ENCODE data around the gene EP300. TPM values are rescaled to one million over a fixed set of nuclear protein-coding genes. Genes with fewer than 3 reads are reported as not detected.

The EP300 gene
- polyA plus RNA-seq, 1 donor = 33.3 TPM

GRCh38 chr22:41204992-41205900 is 112.9 kb downstream of the EP300 start, which contains the start of gene L3MBTL2:
TSS of gene L3MBTL2 (plus strand) at chr22:41205312. CDS start at chr22:41205363, 51 bp downstream.
- DNase-seq (ENCODE audit: low read depth) = peak; percentile 83

- no peak for DNase-seq (ENCODE audit: low read depth)
Measured at GRCh38 chr22:41206719-41207118, 114.3 kb downstream of the EP300 start.

GRCh38 chr22:41215409-41215808 is 123.0 kb downstream of the EP300 start:
- no peak for DNase-seq (ENCODE audit: low read depth)

- no peak for DNase-seq (ENCODE audit: low read depth)
Measured at GRCh38 chr22:41215926-41216325, 123.5 kb downstream of the EP300 start.

GRCh38 chr22:41216984-41217383 is 124.6 kb downstream of the EP300 start:
- no peak for DNase-seq (ENCODE audit: low read depth)

GRCh38 chr22:41217553-41218157 is 125.3 kb downstream of the EP300 start:
- DNase-seq (ENCODE audit: low read depth) = no peak

- DNase-seq (ENCODE audit: low read depth) = no peak
Measured at GRCh38 chr22:41222846-41223507, 130.6 kb downstream of the EP300 start.

GRCh38 chr22:41223535-41223934 is 131.1 kb downstream of the EP300 start:
- DNase-seq (ENCODE audit: low read depth) = no peak

GRCh38 chr22:41226723-41227655 is 134.6 kb downstream of the EP300 start:
- no peak for DNase-seq (ENCODE audit: low read depth)

- no peak for DNase-seq (ENCODE audit: low read depth)
Measured at GRCh38 chr22:41229215-41229614, 136.8 kb downstream of the EP300 start.

Other genes starting within 250 kb of the EP300 start
- 495 TPM for gene ST13, start 236.0 kb upstream of the EP300 start, polyA plus RNA-seq (ENCODE audit: insufficient read length)
- 14.1 TPM for gene XPNPEP3, start 235.4 kb upstream of the EP300 start, polyA plus RNA-seq (ENCODE audit: insufficient read length)
- gene DNAJB7, start 230.5 kb upstream of the EP300 start, polyA plus RNA-seq (ENCODE audit: insufficient read length) = 0.47 TPM
- gene RBX1, start 141.2 kb upstream of the EP300 start, polyA plus RNA-seq (ENCODE audit: insufficient read length) = 63.4 TPM
- 13.2 TPM for gene L3MBTL2, start 112.7 kb downstream of the EP300 start, polyA plus RNA-seq (ENCODE audit: insufficient read length)
- 4.5 TPM for gene CHADL, start 148.3 kb downstream of the EP300 start, polyA plus RNA-seq (ENCODE audit: insufficient read length)
- gene RANGAP1, start 193.6 kb downstream of the EP300 start, polyA plus RNA-seq (ENCODE audit: insufficient read length) = 27.8 TPM
- gene ZC3H7B, start 208.9 kb downstream of the EP300 start, polyA plus RNA-seq (ENCODE audit: insufficient read length) = 36.5 TPM

All from forelimb muscle (tissue), 1 donor.